Lower lobe of right lung (tissue), 2 donors: ENCODE data around the gene UTP3. TPM values are rescaled to one million over a fixed set of nuclear protein-coding genes. Genes with fewer than 3 reads are reported as not detected.

Experiments
- ATAC-seq, 2 donors: fragments of 200-7000 bp; cut with Tn5 transposase; one replicate each; pipeline ENCODE4 v1.9.1; 2020 to 2022; ENCODE audit warnings: mild to moderate bottlenecking in 2 of 2, moderate library complexity in 2 of 2
- DNase-seq: peaks from one replicate; pipeline ENCODE4 v3.0.0-alpha.2; 2020
- H3K27ac ChIP-seq: fragments of 200-600 bp; one replicate; pipeline ENCODE4 v1.8.0; 2022
- H3K27me3 ChIP-seq: fragments of 200-600 bp; one replicate; pipeline ENCODE4 v1.8.0; 2022; ENCODE audit warnings: low read depth
- H3K36me3 ChIP-seq: fragments of 200-600 bp; one replicate; pipeline ENCODE4 v1.8.0; 2022; ENCODE audit warnings: mild to moderate bottlenecking
- H3K4me1 ChIP-seq: fragments of 200-600 bp; one replicate; pipeline ENCODE4 v1.8.0; 2022
- H3K4me3 ChIP-seq: fragments of 200-600 bp; one replicate; pipeline ENCODE4 v1.8.0; 2022; ENCODE audit warnings: mild to moderate bottlenecking
- H3K9me3 ChIP-seq: fragments of 200-600 bp; one replicate; pipeline ENCODE4 v1.8.0; 2022
- CTCF ChIP-seq: fragments of 200-600 bp; IDR thresholded peaks from one replicate; pipeline ENCODE4 v1.8.0; 2022; ENCODE audit warnings: antibody characterized with exemption, mild to moderate bottlenecking
- intact Hi-C: fragments of 100-400 bp; cut with DNase I; formaldehyde crosslinking; loops from one replicate; pipeline ENCODE4 v1.11.0; 2022
- total RNA-seq: library from RNA; stranded (reverse); fragmentation: NEBNext Ultra II Directional; extraction: Animal tissue kit (Norgen Biotek cat#: 25700); gene quantifications from one replicate; pipeline ENCODE4 v1.2.1, GENCODE V29; 2021
- donor health status: DM: no; HTN: yes; CAD: no; lungs with severe emphysema.

Gene UTP3
- total RNA-seq, 1 donor from 2014 or later, result 28.8 TPM

GRCh38 chr4:70704215-70704930, 16.0 kb downstream of the UTP3 start:
- peak; percentile 39 for TF ChIP-seq CTCF
- Histone ChIP-seq H3K4me3 (peak overlapping the region; percentile 85), H3K27me3 (no peaks in the 10 kb centered on the region), H3K36me3 (no peaks in the 10 kb centered on the region), H3K27ac (peak overlapping the region; percentile 93), H3K9me3 (no peaks in the 10 kb centered on the region), H3K4me1 (peaks cover 21% of the 10 kb centered on the region)
- ATAC-seq (peak; percentile 87 to 90), DNase-seq (peak; percentile 92)
- intact Hi-C loops, result no loop called here

DNA sequence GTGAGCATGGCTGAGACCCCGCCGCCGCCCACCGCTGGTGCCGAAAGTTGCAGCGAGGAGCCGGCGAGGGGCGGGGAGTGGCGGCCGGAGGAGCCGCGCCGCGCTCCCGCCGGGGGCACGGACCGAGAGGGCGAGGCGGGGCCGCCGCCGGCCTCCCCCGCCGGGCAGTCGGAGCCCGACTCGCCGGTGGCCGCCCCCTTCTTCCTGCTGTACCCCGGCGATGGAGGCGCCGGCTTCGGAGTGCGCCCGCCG, 16.5 kb downstream of the UTP3 start:
- H3K9me3 ChIP-seq, result no peaks in the 10 kb centered on the region

GRCh38 chr4:70705183-70706043, 17.1 kb downstream of the UTP3 start:
- TF ChIP-seq CTCF, result no peak
- ATAC-seq, result peak; percentile 83 to 90
- peaks cover 21% of the 10 kb centered on the region for H3K4me1 ChIP-seq
- peak overlapping the region; percentile 93 for H3K27ac ChIP-seq
- intact Hi-C loops, result no loop called here
- peak overlapping the region; percentile 85 for H3K4me3 ChIP-seq
- H3K9me3 ChIP-seq, result no peaks in the 10 kb centered on the region
- no peaks in the 10 kb centered on the region for H3K36me3 ChIP-seq
- H3K27me3 ChIP-seq, result no peaks in the 10 kb centered on the region
- DNase-seq, result peak; percentile 91

More for the DNA sequence above, 16.5 kb downstream of the UTP3 start:
- Histone ChIP-seq H3K27ac (peak overlapping the region; percentile 93), H3K36me3 (no peaks in the 10 kb centered on the region), H3K4me1 (peaks cover 21% of the 10 kb centered on the region), H3K27me3 (no peaks in the 10 kb centered on the region), H3K4me3 (peak overlapping the region; percentile 85)
- intact Hi-C loops, result no loop called here
- DNase-seq, result no peak
- ATAC-seq, result peak; percentile 56 to 60
- no peak for TF ChIP-seq CTCF

DNA sequence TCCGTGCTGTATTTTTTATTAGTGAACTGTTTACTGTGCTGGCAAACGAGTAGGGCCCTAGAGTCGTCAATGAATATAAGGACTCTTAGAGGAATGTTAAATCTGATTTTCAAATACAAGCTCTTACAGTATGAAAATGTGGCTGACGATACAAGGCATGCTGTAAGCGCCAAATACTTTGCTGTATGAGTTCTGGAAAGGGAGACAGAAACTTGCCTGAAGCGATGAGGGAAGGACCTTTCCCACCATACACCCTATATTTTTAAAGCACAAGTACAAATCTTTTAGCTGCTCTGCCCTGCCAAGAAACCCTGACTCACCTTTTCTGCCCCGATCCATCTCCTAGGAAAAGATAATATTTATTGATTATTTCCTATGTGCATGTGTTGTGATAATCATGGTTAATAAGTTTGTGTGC, 17.7 kb downstream of the UTP3 start:
- H3K9me3 ChIP-seq, result no peaks in the 10 kb centered on the region
- intact Hi-C loops, result no loop called here
- no peak for DNase-seq
- no peaks in the 10 kb centered on the region for H3K27me3 ChIP-seq
- peak overlapping the region; percentile 93 for H3K27ac ChIP-seq
- peak overlapping the region; percentile 85 for H3K4me3 ChIP-seq
- H3K36me3 ChIP-seq, result no peaks in the 10 kb centered on the region
- no peak for ATAC-seq
- peaks cover 21% of the 10 kb centered on the region for H3K4me1 ChIP-seq
- TF ChIP-seq CTCF, result no peak

GRCh38 chr4:70706516-70706915, 18.2 kb downstream of the UTP3 start:
- Histone ChIP-seq H3K27me3 (no peaks in the 10 kb centered on the region), H3K36me3 (no peaks in the 10 kb centered on the region), H3K9me3 (no peaks in the 10 kb centered on the region), H3K27ac (peak overlapping the region; percentile 93), H3K4me3 (peak overlapping the region; percentile 85), H3K4me1 (peaks cover 21% of the 10 kb centered on the region)
- TF ChIP-seq CTCF, result no peak
- DNase-seq, result no peak
- intact Hi-C loops, result no loop called here
- ATAC-seq, result no peak
